Hematopoietic multipotent progenitor cell (in vitro differentiated cells): ENCODE data around the gene IFIT2. TPM values are rescaled to one million over a fixed set of nuclear protein-coding genes. Genes with fewer than 3 reads are reported as not detected.
"Not testable (repeated sequence)": the region's sequence is repeated elsewhere in the genome, so short reads cannot be mapped to it uniquely, and the experiment has no call there.

Experiments used
- DNase-seq, 3 donors: peaks; one replicate each; pipeline ENCODE4 v3.0.0-alpha.2; 2011 to 2015; ENCODE audit warnings: low read depth in 2 of 3, low spot score in 2 of 3
- total RNA-seq: library from RNA; depleted of rRNA; stranded (reverse); fragments of >200 nt; gene quantifications from one replicate; pipeline ENCODE4 v1.2.3, GENCODE V29; 2012

Gene IFIT2
- total RNA-seq, 1 donor = 3.0 TPM

- no peak for DNase-seq
These were observed 22.4 kb upstream of the IFIT2 start for GRCh38 chr10:89279421-89279869.

- no peak for DNase-seq
These were observed 21.3 kb upstream of the IFIT2 start for GRCh38 chr10:89280508-89280907.

- DNase-seq = no peak
These were observed 20.0 kb upstream of the IFIT2 start for GRCh38 chr10:89281606-89282395.

GRCh38 chr10:89283025-89283935 lies 18.6 kb upstream of the IFIT2 start:
- DNase-seq = peak in 1 of 3 donors; percentile 40

GRCh38 chr10:89283936-89284475 lies 17.8 kb upstream of the IFIT2 start:
- DNase-seq = no peak

- DNase-seq = not testable (repeated sequence)
These were observed 17.1 kb upstream of the IFIT2 start for GRCh38 chr10:89284711-89285110.

GRCh38 chr10:89285303-89285702 lies 16.5 kb upstream of the IFIT2 start:
- not testable (repeated sequence) for DNase-seq

- DNase-seq = no peak
These were observed 7.1 kb upstream of the IFIT2 start for GRCh38 chr10:89294721-89295239.

GRCh38 chr10:89295597-89295996 lies 6.2 kb upstream of the IFIT2 start:
- no peak for DNase-seq

GRCh38 chr10:89296220-89296648 lies 5.6 kb upstream of the IFIT2 start:
- peak in 1 of 3 donors; percentile 42 for DNase-seq

- DNase-seq = no peak
These were observed 4.5 kb upstream of the IFIT2 start for GRCh38 chr10:89297356-89297755.

GRCh38 chr10:89297791-89298190 lies 4.1 kb upstream of the IFIT2 start:
- no peak for DNase-seq

- no peak for DNase-seq
These were observed 2.8 kb upstream of the IFIT2 start for GRCh38 chr10:89299031-89299430.

GRCh38 chr10:89301232-89301631 lies 614 bp upstream of the IFIT2 start:
- DNase-seq = peak; percentile 14 to 82 (median 61)

- no peak for DNase-seq
These were observed 779 bp downstream of the IFIT2 start for GRCh38 chr10:89302625-89303024.

- no peak for DNase-seq
These were observed 1.3 kb downstream of the IFIT2 start for GRCh38 chr10:89303161-89303560.

- no peak for DNase-seq
These were observed 2.2 kb downstream of the IFIT2 start for GRCh38 chr10:89304026-89304425.

GRCh38 chr10:89304446-89304845 lies 2.6 kb downstream of the IFIT2 start:
- no peak for DNase-seq

- no peak for DNase-seq
These were observed 3.1 kb downstream of the IFIT2 start for GRCh38 chr10:89304925-89305324.

GRCh38 chr10:89305766-89306433 lies 4.1 kb downstream of the IFIT2 start:
- DNase-seq = no peak
